Stimulated activated naive CD8-positive, alpha-beta T cell treated with anti-CD3 and anti-CD28 coated beads, Interleukin-15, Interleukin-2, amounts not matched to agents 100 ng/mL and 50 ng/mL, for 24 hours (primary cell): Measurements from ENCODE around the gene ATOX1.
"Not testable (repeated sequence)": the region's sequence is repeated elsewhere in the genome, so short reads cannot be mapped to it uniquely, and the experiment has no call there.

Source experiments
- H3K27ac Mint-ChIP-seq: one replicate; pipeline ENCODE4 v1.8.0; 2021; ENCODE audit warnings: mild to moderate bottlenecking, mixed read lengths
- H3K27me3 Mint-ChIP-seq: one replicate; pipeline ENCODE4 v1.8.0; 2021; ENCODE audit warnings: mixed read lengths
- H3K36me3 Mint-ChIP-seq: one replicate; pipeline ENCODE4 v1.8.0; 2021; ENCODE audit warnings: low read depth, mixed read lengths
- H3K4me1 Mint-ChIP-seq: one replicate; pipeline ENCODE4 v1.8.0; 2021; ENCODE audit warnings: low read depth, mixed read lengths
- H3K4me3 Mint-ChIP-seq: one replicate; pipeline ENCODE4 v1.8.0; 2021; ENCODE audit warnings: mild to moderate bottlenecking, mixed read lengths
- H3K9me3 Mint-ChIP-seq: one replicate; pipeline ENCODE4 v1.8.0; 2021; ENCODE audit warnings: mixed read lengths

Gene ATOX1

GRCh38 chr5:151703780-151704179 lies 54.7 kb downstream of the ATOX1 start:
- Mint-ChIP-seq H3K9me3 (no peaks in the 10 kb centered on the region), H3K4me3 (no peak overlapping the region), H3K27me3 (no peaks in the 10 kb centered on the region), H3K27ac (no peak overlapping the region), H3K36me3 (no peaks in the 10 kb centered on the region), H3K4me1 (no peaks in the 10 kb centered on the region)

GRCh38 chr5:151703227-151703626 lies 55.2 kb downstream of the ATOX1 start:
- Mint-ChIP-seq H3K4me3 (no peak overlapping the region), H3K9me3 (no peaks in the 10 kb centered on the region), H3K36me3 (no peaks in the 10 kb centered on the region), H3K27me3 (no peaks in the 10 kb centered on the region), H3K4me1 (no peaks in the 10 kb centered on the region), H3K27ac (no peak overlapping the region)

GRCh38 chr5:151700820-151701219 lies 57.6 kb downstream of the ATOX1 start:
- H3K4me1 Mint-ChIP-seq = no peaks in the 10 kb centered on the region
- H3K36me3 Mint-ChIP-seq = no peaks in the 10 kb centered on the region
- no peak overlapping the region for H3K4me3 Mint-ChIP-seq
- H3K9me3 Mint-ChIP-seq = no peaks in the 10 kb centered on the region
- H3K27ac Mint-ChIP-seq = no peak overlapping the region
- H3K27me3 Mint-ChIP-seq = no peaks in the 10 kb centered on the region

- Mint-ChIP-seq H3K4me1 (no peaks in the 10 kb centered on the region), H3K27me3 (no peaks in the 10 kb centered on the region), H3K36me3 (no peaks in the 10 kb centered on the region), H3K9me3 (no peaks in the 10 kb centered on the region), H3K4me3 (no peak overlapping the region), H3K27ac (no peak overlapping the region)
Measured at GRCh38 chr5:151700296-151700695, 58.1 kb downstream of the ATOX1 start.

GRCh38 chr5:151699071-151699901 lies 59.1 kb downstream of the ATOX1 start:
- H3K27me3 Mint-ChIP-seq = no peaks in the 10 kb centered on the region
- no peaks in the 10 kb centered on the region for H3K4me1 Mint-ChIP-seq
- H3K36me3 Mint-ChIP-seq = no peaks in the 10 kb centered on the region
- no peaks in the 10 kb centered on the region for H3K9me3 Mint-ChIP-seq
- H3K4me3 Mint-ChIP-seq = no peak overlapping the region
- no peak overlapping the region for H3K27ac Mint-ChIP-seq

- not testable (repeated sequence) for H3K4me3 Mint-ChIP-seq, H3K27me3 Mint-ChIP-seq, H3K4me1 Mint-ChIP-seq, H3K27ac Mint-ChIP-seq, H3K36me3 Mint-ChIP-seq, H3K9me3 Mint-ChIP-seq
Measured at GRCh38 chr5:151698081-151698480, 60.4 kb downstream of the ATOX1 start.

GRCh38 chr5:151697452-151697851 lies 61.0 kb downstream of the ATOX1 start:
- no peak overlapping the region for H3K4me3 Mint-ChIP-seq
- no peaks in the 10 kb centered on the region for H3K9me3 Mint-ChIP-seq

GRCh38 chr5:151696470-151697061 lies 61.9 kb downstream of the ATOX1 start:
- no peaks in the 10 kb centered on the region for H3K4me1 Mint-ChIP-seq
- H3K9me3 Mint-ChIP-seq = no peaks in the 10 kb centered on the region
- H3K27ac Mint-ChIP-seq = no peak overlapping the region
- H3K36me3 Mint-ChIP-seq = no peaks in the 10 kb centered on the region
- H3K27me3 Mint-ChIP-seq = peaks cover 3% of the 10 kb centered on the region
- H3K4me3 Mint-ChIP-seq = no peak overlapping the region

More at GRCh38 chr5:151697452-151697851, 61.0 kb downstream of the ATOX1 start:
- no peak overlapping the region for H3K27ac Mint-ChIP-seq
- H3K4me1 Mint-ChIP-seq = no peaks in the 10 kb centered on the region
- H3K36me3 Mint-ChIP-seq = no peaks in the 10 kb centered on the region
- no peaks in the 10 kb centered on the region for H3K27me3 Mint-ChIP-seq

- Mint-ChIP-seq H3K9me3 (no peaks in the 10 kb centered on the region), H3K4me3 (no peak overlapping the region), H3K27ac (no peak overlapping the region), H3K4me1 (no peaks in the 10 kb centered on the region), H3K36me3 (no peaks in the 10 kb centered on the region), H3K27me3 (peaks cover 7% of the 10 kb centered on the region)
Measured at GRCh38 chr5:151695464-151695863, 63.0 kb downstream of the ATOX1 start.

GRCh38 chr5:151694035-151694485 lies 64.4 kb downstream of the ATOX1 start:
- no peak overlapping the region for H3K27ac Mint-ChIP-seq
- H3K9me3 Mint-ChIP-seq = no peaks in the 10 kb centered on the region
- H3K27me3 Mint-ChIP-seq = peaks cover 8% of the 10 kb centered on the region
- H3K4me3 Mint-ChIP-seq = no peak overlapping the region
- no peaks in the 10 kb centered on the region for H3K36me3 Mint-ChIP-seq
- no peaks in the 10 kb centered on the region for H3K4me1 Mint-ChIP-seq
